Measurements from ENCODE around the gene MSL3B.

MSL3B gene

DNA sequence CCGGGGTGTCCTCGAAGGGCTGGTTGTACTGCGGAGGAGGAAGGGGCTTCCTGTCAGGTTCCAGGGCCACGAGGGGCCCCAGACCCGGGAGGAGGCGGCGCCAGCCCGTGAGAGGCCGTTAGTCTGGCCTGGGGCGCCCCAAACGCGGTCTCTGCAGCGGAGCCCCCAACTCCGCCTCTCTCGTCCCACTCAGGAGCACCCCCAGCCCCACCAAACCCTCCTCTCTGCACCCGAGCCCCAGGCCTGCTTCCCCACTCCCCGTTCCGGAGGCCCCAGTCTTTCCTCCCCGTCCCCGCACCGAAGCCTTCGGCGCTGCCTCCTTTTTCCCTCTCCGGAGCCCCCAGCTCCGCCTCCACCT is 14.3 kb downstream of the MSL3B start:
- DNase-seq (ENCODE audit: low read depth) (no peak), FAIRE-seq (no peak)
- Histone ChIP-seq H3K9ac (ENCODE audit: low read length) (peak overlapping the region; percentile 87), H3K27ac (ENCODE audit: low read depth, low read length) (peak overlapping the region; percentile 67), H2AFZ (ENCODE audit: low read depth, low read length) (peak overlapping the region; percentile 85), H3K9me3 (ENCODE audit: insufficient read depth, low read depth, low read length) (no peaks in the 10 kb centered on the region), H3K4me1 (ENCODE audit: insufficient read depth, low read length) (peaks cover 8% of the 10 kb centered on the region), H4K20me1 (ENCODE audit: insufficient read depth, low read length) (no peaks in the 10 kb centered on the region), H3K79me2 (ENCODE audit: insufficient read depth, low read length) (peaks cover 55% of the 10 kb centered on the region), H3K4me3 (ENCODE audit: insufficient read depth, low read depth, low read length) (peak overlapping the region; percentile 77), H3K27me3 (ENCODE audit: insufficient read depth, low read length) (no peaks in the 10 kb centered on the region), H3K4me2 (ENCODE audit: low read length) (peak overlapping the region; percentile 93), H3K36me3 (ENCODE audit: insufficient read depth, low read length) (peaks cover 6% of the 10 kb centered on the region)
- Mint-ChIP-seq H3K4me1 (ENCODE audit: low read depth, unreplicated experiment) (peaks cover 4% of the 10 kb centered on the region), H3K4me3 (ENCODE audit: unreplicated experiment) (peak overlapping the region; percentile 99), H3K27me3 (ENCODE audit: low read depth, unreplicated experiment) (no peaks in the 10 kb centered on the region), H3K27ac (ENCODE audit: unreplicated experiment) (peak overlapping the region; percentile 91), H3K9me3 (ENCODE audit: unreplicated experiment) (no peaks in the 10 kb centered on the region), H3K36me3 (ENCODE audit: low read depth, unreplicated experiment) (no peaks in the 10 kb centered on the region)
- TF ChIP-seq EZH2 (IDR thresholded peaks at IDR 0.05; ENCODE audit: insufficient read depth, low read length): no peak
- TF ChIP-seq, protein P1, sequence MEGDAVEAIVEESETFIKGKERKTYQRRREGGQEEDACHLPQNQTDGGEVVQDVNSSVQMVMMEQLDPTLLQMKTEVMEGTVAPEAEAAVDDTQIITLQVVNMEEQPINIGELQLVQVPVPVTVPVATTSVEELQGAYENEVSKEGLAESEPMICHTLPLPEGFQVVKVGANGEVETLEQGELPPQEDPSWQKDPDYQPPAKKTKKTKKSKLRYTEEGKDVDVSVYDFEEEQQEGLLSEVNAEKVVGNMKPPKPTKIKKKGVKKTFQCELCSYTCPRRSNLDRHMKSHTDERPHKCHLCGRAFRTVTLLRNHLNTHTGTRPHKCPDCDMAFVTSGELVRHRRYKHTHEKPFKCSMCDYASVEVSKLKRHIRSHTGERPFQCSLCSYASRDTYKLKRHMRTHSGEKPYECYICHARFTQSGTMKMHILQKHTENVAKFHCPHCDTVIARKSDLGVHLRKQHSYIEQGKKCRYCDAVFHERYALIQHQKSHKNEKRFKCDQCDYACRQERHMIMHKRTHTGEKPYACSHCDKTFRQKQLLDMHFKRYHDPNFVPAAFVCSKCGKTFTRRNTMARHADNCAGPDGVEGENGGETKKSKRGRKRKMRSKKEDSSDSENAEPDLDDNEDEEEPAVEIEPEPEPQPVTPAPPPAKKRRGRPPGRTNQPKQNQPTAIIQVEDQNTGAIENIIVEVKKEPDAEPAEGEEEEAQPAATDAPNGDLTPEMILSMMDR (IDR thresholded peaks at IDR 0.05; ENCODE audit: insufficient read depth, low read depth, low read length): no peak

- Histone ChIP-seq H3K4me2 (ENCODE audit: low read length) (peak overlapping the region; percentile 93), H3K4me3 (ENCODE audit: insufficient read depth, low read depth, low read length) (peak overlapping the region; percentile 77), H3K27ac (ENCODE audit: low read depth, low read length) (peak overlapping the region; percentile 67), H3K36me3 (ENCODE audit: insufficient read depth, low read length) (peaks cover 8% of the 10 kb centered on the region), H3K79me2 (ENCODE audit: insufficient read depth, low read length) (peaks cover 60% of the 10 kb centered on the region), H3K9ac (ENCODE audit: low read length) (peak overlapping the region; percentile 87), H4K20me1 (ENCODE audit: insufficient read depth, low read length) (no peaks in the 10 kb centered on the region), H2AFZ (ENCODE audit: low read depth, low read length) (peak overlapping the region; percentile 85), H3K4me1 (ENCODE audit: insufficient read depth, low read length) (peaks cover 8% of the 10 kb centered on the region), H3K27me3 (ENCODE audit: insufficient read depth, low read length) (no peaks in the 10 kb centered on the region), H3K9me3 (ENCODE audit: insufficient read depth, low read depth, low read length) (no peaks in the 10 kb centered on the region)
- TF ChIP-seq EZH2 (IDR thresholded peaks at IDR 0.05; ENCODE audit: insufficient read depth, low read length): no peak
- TF ChIP-seq, protein P1 (IDR thresholded peaks at IDR 0.05; ENCODE audit: insufficient read depth, low read depth, low read length): no peak
- Mint-ChIP-seq H3K27me3 (ENCODE audit: low read depth, unreplicated experiment) (no peaks in the 10 kb centered on the region), H3K27ac (ENCODE audit: unreplicated experiment) (no peak overlapping the region), H3K4me1 (ENCODE audit: low read depth, unreplicated experiment) (peaks cover 4% of the 10 kb centered on the region), H3K4me3 (ENCODE audit: unreplicated experiment) (peak overlapping the region; percentile 99), H3K36me3 (ENCODE audit: low read depth, unreplicated experiment) (peaks cover 2% of the 10 kb centered on the region), H3K9me3 (ENCODE audit: unreplicated experiment) (no peaks in the 10 kb centered on the region)
- FAIRE-seq (no peak), DNase-seq (ENCODE audit: low read depth) (no peak)
Observed at GRCh38 chr2:233853353-233853752, 14.8 kb downstream of the MSL3B start.

DNA sequence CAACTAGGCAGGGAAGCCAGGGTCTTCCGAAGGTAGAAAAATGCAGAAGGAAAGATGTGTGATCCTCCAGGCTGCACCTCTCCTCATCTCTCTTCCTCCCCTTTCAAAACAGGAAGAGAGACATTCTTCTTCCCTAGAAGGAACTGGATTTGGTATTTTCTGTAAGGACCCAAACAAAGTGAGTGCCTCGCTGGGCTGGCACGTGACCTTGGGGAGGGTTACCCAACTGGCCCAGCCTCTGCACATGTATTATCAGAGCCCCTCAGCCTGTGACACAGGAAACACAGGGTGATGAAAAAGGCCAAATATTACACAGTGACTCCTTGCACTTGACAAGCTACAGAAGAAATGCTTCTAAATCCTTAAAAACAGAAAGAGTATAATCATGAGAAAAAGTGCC is 16.1 kb downstream of the MSL3B start:
- DNase-seq (ENCODE audit: low read depth) (no peak), FAIRE-seq (no peak)
- H3K27ac ChIP-seq (ENCODE audit: low read depth, low read length): no peak overlapping the region
- peaks cover 2% of the 10 kb centered on the region for H3K36me3 Mint-ChIP-seq (ENCODE audit: low read depth, unreplicated experiment)
- no peak overlapping the region for H3K4me3 Mint-ChIP-seq (ENCODE audit: unreplicated experiment)
- no peaks in the 10 kb centered on the region for H3K27me3 ChIP-seq (ENCODE audit: insufficient read depth, low read length)
- no peaks in the 10 kb centered on the region for H3K9me3 Mint-ChIP-seq (ENCODE audit: unreplicated experiment)
- no peak for TF ChIP-seq EZH2 (IDR thresholded peaks at IDR 0.05; ENCODE audit: insufficient read depth, low read length)
- TF ChIP-seq, protein P1 (IDR thresholded peaks at IDR 0.05; ENCODE audit: insufficient read depth, low read depth, low read length): no peak
- peak overlapping the region; percentile 77 for H3K4me3 ChIP-seq (ENCODE audit: insufficient read depth, low read depth, low read length)
- H3K9ac ChIP-seq (ENCODE audit: low read length): peak overlapping the region; percentile 87
- peaks cover 8% of the 10 kb centered on the region for H3K36me3 ChIP-seq (ENCODE audit: insufficient read depth, low read length)
- H2AFZ ChIP-seq (ENCODE audit: low read depth, low read length): peak overlapping the region; percentile 43
- H3K79me2 ChIP-seq (ENCODE audit: insufficient read depth, low read length): peaks cover 73% of the 10 kb centered on the region
- no peak overlapping the region for H3K27ac Mint-ChIP-seq (ENCODE audit: unreplicated experiment)
- H3K4me1 Mint-ChIP-seq (ENCODE audit: low read depth, unreplicated experiment): peaks cover 4% of the 10 kb centered on the region
- no peaks in the 10 kb centered on the region for H4K20me1 ChIP-seq (ENCODE audit: insufficient read depth, low read length)
- peak overlapping the region; percentile 93 for H3K4me2 ChIP-seq (ENCODE audit: low read length)
- H3K4me1 ChIP-seq (ENCODE audit: insufficient read depth, low read length): peaks cover 8% of the 10 kb centered on the region
- no peaks in the 10 kb centered on the region for H3K27me3 Mint-ChIP-seq (ENCODE audit: low read depth, unreplicated experiment)
- no peaks in the 10 kb centered on the region for H3K9me3 ChIP-seq (ENCODE audit: insufficient read depth, low read depth, low read length)
